HepG2 (cell line): Measurements from ENCODE around the gene SRSF1. TPM values are rescaled to one million over a fixed set of nuclear protein-coding genes. Genes with fewer than 3 reads are reported as not detected.

Experiments used
- ARNT ChIP-seq: fragments of 450-650 bp; IDR thresholded peaks from 2 replicates; pipeline ENCODE4 v1.6.1; 2017
- PHF5A ChIP-seq: IDR thresholded peaks from one replicate; pipeline ENCODE4 v1.6.1; 2018; ENCODE audit warnings: low read depth, missing genetic modification reagents; ENCODE audit not compliant: unreplicated experiment
- RFXAP ChIP-seq: sonication (generic); formaldehyde crosslinking; IDR thresholded peaks from 2 replicates; pipeline ENCODE4 v1.4.0; 2020; ENCODE audit warnings: missing genetic modification reagents, borderline replicate concordance
- SIX4 ChIP-seq: sonication (generic); formaldehyde crosslinking; IDR thresholded peaks from 2 replicates; pipeline ENCODE4 v1.4.0; 2020; ENCODE audit warnings: missing genetic modification reagents
- TARDBP ChIP-seq: sonication (generic); formaldehyde crosslinking; IDR thresholded peaks from 2 replicates; pipeline ENCODE4 v1.8.0; 2022; ENCODE audit warnings: mild to moderate bottlenecking, missing genetic modification reagents
- ZNF329 ChIP-seq: sonication (generic); formaldehyde crosslinking; IDR thresholded peaks from 2 replicates; pipeline ENCODE4 v1.9.0; 2021; ENCODE audit warnings: low read depth, mild to moderate bottlenecking, missing genetic modification reagents
- ZNF766 ChIP-seq: sonication (generic); formaldehyde crosslinking; IDR thresholded peaks from 2 replicates; pipeline ENCODE4 v1.5.0; 2020; ENCODE audit warnings: missing genetic modification reagents, borderline replicate concordance
- ZSCAN22 ChIP-seq: sonication (generic); formaldehyde crosslinking; IDR thresholded peaks from 2 replicates; pipeline ENCODE4 v1.4.0; 2020; ENCODE audit warnings: mild to moderate bottlenecking, missing genetic modification reagents
- polyA plus RNA-seq, 8 experiments: library from polyadenylated mRNA; depleted of rRNA in 3 of 8; stranded (reverse) in 7 of 8; unstranded in 1 of 8; fragments of >200 nt; fragmentation: Illumina TruSeq in 4 of 8; extraction: Trizol in 4 of 8; gene quantifications; 2 replicates each; pipeline versions ENCODE4 v1.2.1 to v1.2.3, GENCODE V29; 2011 to 2016; ENCODE audit warnings: low read depth in 4 of 8, missing spikeins in 1 of 8, mixed read lengths in 1 of 8; ENCODE audit not compliant: insufficient read depth in 1 of 8
- total RNA-seq, 5 experiments: library from RNA; depleted of rRNA; stranded (reverse); fragments of >200 nt; fragmentation: Illumina TruSeq; extraction: Trizol; gene quantifications; 2 replicates each; pipeline ENCODE4 v1.2.3, GENCODE V29; 2016; ENCODE audit warnings: low read depth in 1 of 5
- TF ChIP-seq, protein P1 (sequence below): sonication (generic); formaldehyde crosslinking; IDR thresholded peaks from 2 replicates; pipeline ENCODE4 v1.5.1; 2020; ENCODE audit warnings: mild to moderate bottlenecking, missing genetic modification reagents, borderline replicate concordance
- TF ChIP-seq, protein P2 (sequence below): sonication (generic); formaldehyde crosslinking; IDR thresholded peaks from 2 replicates; pipeline ENCODE4 v1.4.0; 2020; ENCODE audit warnings: missing genetic modification reagents
- TF ChIP-seq, protein P3 (sequence below): sonication (generic); formaldehyde crosslinking; IDR thresholded peaks from 2 replicates; pipeline ENCODE4 v1.4.0; 2020; ENCODE audit warnings: mild to moderate bottlenecking, missing genetic modification reagents
- TF ChIP-seq, protein P4 (sequence below): sonication (generic); formaldehyde crosslinking; conservative IDR thresholded peaks from 2 replicates; pipeline ENCODE4 v1.4.0; 2020; ENCODE audit warnings: mild to moderate bottlenecking, missing genetic modification reagents, moderate library complexity
- TF ChIP-seq, protein P5 (sequence below): sonication (generic); formaldehyde crosslinking; IDR thresholded peaks from 2 replicates; pipeline ENCODE4 v1.4.0; 2020; ENCODE audit warnings: missing genetic modification reagents
- TF ChIP-seq, protein P6 (sequence below): sonication (generic); formaldehyde crosslinking; IDR thresholded peaks from 2 replicates; pipeline ENCODE4 v1.4.0; 2020; ENCODE audit warnings: missing genetic modification reagents, borderline replicate concordance

Gene SRSF1
- total and polyA plus RNA-seq, 2 of the 13 experiments (the other 11 are each of a cell fraction or from before 2014, with no cell fraction given): 142 to 445 TPM

DNA sequence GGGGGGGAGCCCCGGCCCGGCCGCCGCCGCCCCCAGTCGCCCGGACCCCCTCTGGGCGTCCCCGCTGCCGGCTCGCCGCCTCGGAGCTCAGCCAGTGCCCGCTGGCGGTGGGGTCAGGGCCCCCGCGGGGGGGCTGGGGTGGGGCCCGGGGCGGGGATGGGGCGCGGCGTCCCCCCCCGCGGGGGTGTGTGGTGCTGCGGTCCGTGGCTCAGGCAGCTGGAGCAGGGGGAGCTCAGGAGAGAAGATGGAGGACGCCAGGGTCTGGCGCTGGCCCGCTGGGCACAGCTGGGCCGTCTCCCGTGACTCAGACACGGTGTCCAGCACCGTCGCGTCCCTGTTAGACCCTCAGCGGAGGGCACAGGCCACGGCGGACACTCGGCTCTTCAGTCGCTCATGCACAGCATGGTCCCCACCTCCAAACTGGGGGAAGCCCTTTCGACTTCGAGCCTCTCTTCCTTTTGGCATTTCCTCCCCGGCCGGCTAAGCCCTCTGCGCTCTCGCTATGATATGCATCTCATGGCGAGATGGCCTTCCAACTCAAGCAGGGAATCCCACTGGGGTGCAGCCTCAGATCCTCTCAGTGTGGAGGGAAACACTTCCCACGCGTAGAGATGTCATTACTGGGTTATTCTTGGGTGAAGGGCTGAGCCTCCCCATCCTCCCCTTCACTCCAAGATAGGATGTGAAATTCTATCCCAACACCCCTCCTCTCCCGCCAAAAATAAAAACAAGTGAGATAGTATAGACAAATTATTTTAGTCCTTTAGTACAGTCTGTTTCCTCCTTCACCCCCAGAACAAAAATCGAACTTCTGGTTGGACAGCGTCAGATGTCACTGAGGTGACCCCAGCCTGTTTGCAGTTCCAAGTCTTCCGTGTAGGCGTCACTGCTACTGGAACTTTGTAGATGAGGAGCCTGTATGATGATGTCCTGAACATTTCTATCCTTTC, 18.5 kb downstream of the SRSF1 start (continued):
- TF ChIP-seq, protein P1, sequence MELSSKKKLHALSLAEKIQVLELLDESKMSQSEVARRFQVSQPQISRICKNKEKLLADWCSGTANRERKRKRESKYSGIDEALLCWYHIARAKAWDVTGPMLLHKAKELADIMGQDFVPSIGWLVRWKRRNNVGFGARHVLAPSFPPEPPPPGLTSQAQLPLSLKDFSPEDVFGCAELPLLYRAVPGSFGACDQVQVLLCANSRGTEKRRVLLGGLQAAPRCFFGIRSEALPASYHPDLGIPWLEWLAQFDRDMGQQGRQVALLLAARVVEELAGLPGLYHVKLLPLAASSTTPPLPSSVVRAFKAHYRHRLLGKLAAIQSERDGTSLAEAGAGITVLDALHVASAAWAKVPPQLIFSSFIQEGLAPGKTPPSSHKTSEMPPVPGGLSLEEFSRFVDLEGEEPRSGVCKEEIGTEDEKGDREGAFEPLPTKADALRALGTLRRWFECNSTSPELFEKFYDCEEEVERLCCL (CRISPR knock-in tag): no peak
- TF ChIP-seq ARNT (no peak), ZSCAN22 (CRISPR knock-in tag) (no peak), PHF5A (CRISPR knock-in tag) (no peak), ZNF766 (CRISPR knock-in tag) (no peak; the same call in 1 of the 2 replicates), ZNF329 (CRISPR knock-in tag) (0 out of 2 replicates have a peak, but pooled peaks have one; percentile 43), SIX4 (no peak), RFXAP (CRISPR knock-in tag) (no peak), TARDBP (CRISPR knock-in tag) (peak; percentile 39; the same call in 1 of the 2 replicates)
- TF ChIP-seq, protein P2, sequence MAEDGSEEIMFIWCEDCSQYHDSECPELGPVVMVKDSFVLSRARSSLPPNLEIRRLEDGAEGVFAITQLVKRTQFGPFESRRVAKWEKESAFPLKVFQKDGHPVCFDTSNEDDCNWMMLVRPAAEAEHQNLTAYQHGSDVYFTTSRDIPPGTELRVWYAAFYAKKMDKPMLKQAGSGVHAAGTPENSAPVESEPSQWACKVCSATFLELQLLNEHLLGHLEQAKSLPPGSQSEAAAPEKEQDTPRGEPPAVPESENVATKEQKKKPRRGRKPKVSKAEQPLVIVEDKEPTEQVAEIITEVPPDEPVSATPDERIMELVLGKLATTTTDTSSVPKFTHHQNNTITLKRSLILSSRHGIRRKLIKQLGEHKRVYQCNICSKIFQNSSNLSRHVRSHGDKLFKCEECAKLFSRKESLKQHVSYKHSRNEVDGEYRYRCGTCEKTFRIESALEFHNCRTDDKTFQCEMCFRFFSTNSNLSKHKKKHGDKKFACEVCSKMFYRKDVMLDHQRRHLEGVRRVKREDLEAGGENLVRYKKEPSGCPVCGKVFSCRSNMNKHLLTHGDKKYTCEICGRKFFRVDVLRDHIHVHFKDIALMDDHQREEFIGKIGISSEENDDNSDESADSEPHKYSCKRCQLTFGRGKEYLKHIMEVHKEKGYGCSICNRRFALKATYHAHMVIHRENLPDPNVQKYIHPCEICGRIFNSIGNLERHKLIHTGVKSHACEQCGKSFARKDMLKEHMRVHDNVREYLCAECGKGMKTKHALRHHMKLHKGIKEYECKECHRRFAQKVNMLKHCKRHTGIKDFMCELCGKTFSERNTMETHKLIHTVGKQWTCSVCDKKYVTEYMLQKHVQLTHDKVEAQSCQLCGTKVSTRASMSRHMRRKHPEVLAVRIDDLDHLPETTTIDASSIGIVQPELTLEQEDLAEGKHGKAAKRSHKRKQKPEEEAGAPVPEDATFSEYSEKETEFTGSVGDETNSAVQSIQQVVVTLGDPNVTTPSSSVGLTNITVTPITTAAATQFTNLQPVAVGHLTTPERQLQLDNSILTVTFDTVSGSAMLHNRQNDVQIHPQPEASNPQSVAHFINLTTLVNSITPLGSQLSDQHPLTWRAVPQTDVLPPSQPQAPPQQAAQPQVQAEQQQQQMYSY (CRISPR knock-in tag): no peak
- TF ChIP-seq, protein P3, sequence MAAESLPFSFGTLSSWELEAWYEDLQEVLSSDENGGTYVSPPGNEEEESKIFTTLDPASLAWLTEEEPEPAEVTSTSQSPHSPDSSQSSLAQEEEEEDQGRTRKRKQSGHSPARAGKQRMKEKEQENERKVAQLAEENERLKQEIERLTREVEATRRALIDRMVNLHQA: no peak
- TF ChIP-seq, protein P4, sequence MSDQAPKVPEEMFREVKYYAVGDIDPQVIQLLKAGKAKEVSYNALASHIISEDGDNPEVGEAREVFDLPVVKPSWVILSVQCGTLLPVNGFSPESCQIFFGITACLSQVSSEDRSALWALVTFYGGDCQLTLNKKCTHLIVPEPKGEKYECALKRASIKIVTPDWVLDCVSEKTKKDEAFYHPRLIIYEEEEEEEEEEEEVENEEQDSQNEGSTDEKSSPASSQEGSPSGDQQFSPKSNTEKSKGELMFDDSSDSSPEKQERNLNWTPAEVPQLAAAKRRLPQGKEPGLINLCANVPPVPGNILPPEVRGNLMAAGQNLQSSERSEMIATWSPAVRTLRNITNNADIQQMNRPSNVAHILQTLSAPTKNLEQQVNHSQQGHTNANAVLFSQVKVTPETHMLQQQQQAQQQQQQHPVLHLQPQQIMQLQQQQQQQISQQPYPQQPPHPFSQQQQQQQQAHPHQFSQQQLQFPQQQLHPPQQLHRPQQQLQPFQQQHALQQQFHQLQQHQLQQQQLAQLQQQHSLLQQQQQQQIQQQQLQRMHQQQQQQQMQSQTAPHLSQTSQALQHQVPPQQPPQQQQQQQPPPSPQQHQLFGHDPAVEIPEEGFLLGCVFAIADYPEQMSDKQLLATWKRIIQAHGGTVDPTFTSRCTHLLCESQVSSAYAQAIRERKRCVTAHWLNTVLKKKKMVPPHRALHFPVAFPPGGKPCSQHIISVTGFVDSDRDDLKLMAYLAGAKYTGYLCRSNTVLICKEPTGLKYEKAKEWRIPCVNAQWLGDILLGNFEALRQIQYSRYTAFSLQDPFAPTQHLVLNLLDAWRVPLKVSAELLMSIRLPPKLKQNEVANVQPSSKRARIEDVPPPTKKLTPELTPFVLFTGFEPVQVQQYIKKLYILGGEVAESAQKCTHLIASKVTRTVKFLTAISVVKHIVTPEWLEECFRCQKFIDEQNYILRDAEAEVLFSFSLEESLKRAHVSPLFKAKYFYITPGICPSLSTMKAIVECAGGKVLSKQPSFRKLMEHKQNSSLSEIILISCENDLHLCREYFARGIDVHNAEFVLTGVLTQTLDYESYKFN (CRISPR knock-in tag): no peak
- TF ChIP-seq, protein P5, sequence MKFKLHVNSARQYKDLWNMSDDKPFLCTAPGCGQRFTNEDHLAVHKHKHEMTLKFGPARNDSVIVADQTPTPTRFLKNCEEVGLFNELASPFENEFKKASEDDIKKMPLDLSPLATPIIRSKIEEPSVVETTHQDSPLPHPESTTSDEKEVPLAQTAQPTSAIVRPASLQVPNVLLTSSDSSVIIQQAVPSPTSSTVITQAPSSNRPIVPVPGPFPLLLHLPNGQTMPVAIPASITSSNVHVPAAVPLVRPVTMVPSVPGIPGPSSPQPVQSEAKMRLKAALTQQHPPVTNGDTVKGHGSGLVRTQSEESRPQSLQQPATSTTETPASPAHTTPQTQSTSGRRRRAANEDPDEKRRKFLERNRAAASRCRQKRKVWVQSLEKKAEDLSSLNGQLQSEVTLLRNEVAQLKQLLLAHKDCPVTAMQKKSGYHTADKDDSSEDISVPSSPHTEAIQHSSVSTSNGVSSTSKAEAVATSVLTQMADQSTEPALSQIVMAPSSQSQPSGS (CRISPR knock-in tag): no peak; the same call in 1 of the 2 replicates
- TF ChIP-seq, protein P6, sequence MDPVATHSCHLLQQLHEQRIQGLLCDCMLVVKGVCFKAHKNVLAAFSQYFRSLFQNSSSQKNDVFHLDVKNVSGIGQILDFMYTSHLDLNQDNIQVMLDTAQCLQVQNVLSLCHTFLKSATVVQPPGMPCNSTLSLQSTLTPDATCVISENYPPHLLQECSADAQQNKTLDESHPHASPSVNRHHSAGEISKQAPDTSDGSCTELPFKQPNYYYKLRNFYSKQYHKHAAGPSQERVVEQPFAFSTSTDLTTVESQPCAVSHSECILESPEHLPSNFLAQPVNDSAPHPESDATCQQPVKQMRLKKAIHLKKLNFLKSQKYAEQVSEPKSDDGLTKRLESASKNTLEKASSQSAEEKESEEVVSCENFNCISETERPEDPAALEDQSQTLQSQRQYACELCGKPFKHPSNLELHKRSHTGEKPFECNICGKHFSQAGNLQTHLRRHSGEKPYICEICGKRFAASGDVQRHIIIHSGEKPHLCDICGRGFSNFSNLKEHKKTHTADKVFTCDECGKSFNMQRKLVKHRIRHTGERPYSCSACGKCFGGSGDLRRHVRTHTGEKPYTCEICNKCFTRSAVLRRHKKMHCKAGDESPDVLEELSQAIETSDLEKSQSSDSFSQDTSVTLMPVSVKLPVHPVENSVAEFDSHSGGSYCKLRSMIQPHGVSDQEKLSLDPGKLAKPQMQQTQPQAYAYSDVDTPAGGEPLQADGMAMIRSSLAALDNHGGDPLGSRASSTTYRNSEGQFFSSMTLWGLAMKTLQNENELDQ (CRISPR knock-in tag): no peak
